ENCODE results near the gene DCAF16.
A peak's percentile ranks its signal among the peaks of the same experiment; 100 is the strongest.
"Not testable (repeated sequence)": the region's sequence is repeated elsewhere in the genome, so short reads cannot be mapped to it uniquely, and the experiment has no call there.

The DCAF16 gene

GRCh38 chr4:17810260-17811077 is at the start of gene DCAF16, which contains the start of gene NCAPG:
DCAF16 (minus strand) TSS chr4:17810757; CDS start chr4:17804141, 6,616 bp downstream.
NCAPG (plus strand) TSS chr4:17810979; CDS start chr4:17811078, 99 bp downstream.
- peak; percentile 100 for DNase-seq

GRCh38 chr4:17859793-17860406 is 49.3 kb upstream of the DCAF16 start:
- no peak for DNase-seq

- no peak for DNase-seq
Measured at GRCh38 chr4:17854036-17854435, 43.5 kb upstream of the DCAF16 start.

- no peak for DNase-seq
Measured at GRCh38 chr4:17851959-17852358, 41.4 kb upstream of the DCAF16 start.

- DNase-seq = not testable (repeated sequence)
Measured at GRCh38 chr4:17850295-17850694, 39.7 kb upstream of the DCAF16 start.

GRCh38 chr4:17846266-17846665 is 35.7 kb upstream of the DCAF16 start:
- DNase-seq = no peak

GRCh38 chr4:17823871-17824669 is 13.5 kb upstream of the DCAF16 start:
- DNase-seq = no peak

- no peak for DNase-seq
Measured at GRCh38 chr4:17817027-17817426, 6.5 kb upstream of the DCAF16 start.

GRCh38 chr4:17816142-17816541 is 5.6 kb upstream of the DCAF16 start:
- no peak for DNase-seq

- no peak for DNase-seq
Measured at GRCh38 chr4:17814140-17814539, 3.6 kb upstream of the DCAF16 start.

- DNase-seq = no peak
Measured at GRCh38 chr4:17812801-17813200, 2.2 kb upstream of the DCAF16 start.

- no peak for DNase-seq
Measured at GRCh38 chr4:17812125-17812524, 1.6 kb upstream of the DCAF16 start.

GRCh38 chr4:17811078-17811603 is 584 bp upstream of the DCAF16 start:
- DNase-seq = no peak

GRCh38 chr4:17809667-17810066 is 890 bp downstream of the DCAF16 start:
- DNase-seq = no peak

GRCh38 chr4:17807446-17807845 is 3.1 kb downstream of the DCAF16 start:
- no peak for DNase-seq

- no peak for DNase-seq
Measured at GRCh38 chr4:17805580-17806155, 4.9 kb downstream of the DCAF16 start.

- DNase-seq = no peak
Measured at GRCh38 chr4:17797808-17798207, 12.7 kb downstream of the DCAF16 start.

- DNase-seq = no peak
Measured at GRCh38 chr4:17794730-17795129, 15.8 kb downstream of the DCAF16 start.

GRCh38 chr4:17788956-17789355 is 21.6 kb downstream of the DCAF16 start:
- DNase-seq = no peak

- DNase-seq = no peak
Measured at GRCh38 chr4:17787315-17787714, 23.2 kb downstream of the DCAF16 start.

GRCh38 chr4:17786567-17786966 is 24.0 kb downstream of the DCAF16 start:
- no peak for DNase-seq

- no peak for DNase-seq
Measured at GRCh38 chr4:17785858-17786257, 24.7 kb downstream of the DCAF16 start.

All from activated effector memory CD4-positive, alpha-beta T cell treated with anti-CD3 and anti-CD28 coated beads, Interleukin-2, amount 50 U/mL, for 16 hours (primary cell).